GM10266 (cell line): ENCODE results near the gene MACROD2.

Experiments used
- DNase-seq: peaks from one replicate; pipeline ENCODE4 v3.0.0; 2012; ENCODE audit errors: extremely low spot score
- TF ChIP-seq, protein P1 (sequence below): IDR thresholded peaks from 2 replicates; pipeline ENCODE4 v1.5.1; 2012; ENCODE audit warnings: mild to moderate bottlenecking, low read depth; ENCODE audit not compliant: control insufficient read depth, insufficient read depth; ENCODE audit errors: missing control alignments

The MACROD2 gene

DNA sequence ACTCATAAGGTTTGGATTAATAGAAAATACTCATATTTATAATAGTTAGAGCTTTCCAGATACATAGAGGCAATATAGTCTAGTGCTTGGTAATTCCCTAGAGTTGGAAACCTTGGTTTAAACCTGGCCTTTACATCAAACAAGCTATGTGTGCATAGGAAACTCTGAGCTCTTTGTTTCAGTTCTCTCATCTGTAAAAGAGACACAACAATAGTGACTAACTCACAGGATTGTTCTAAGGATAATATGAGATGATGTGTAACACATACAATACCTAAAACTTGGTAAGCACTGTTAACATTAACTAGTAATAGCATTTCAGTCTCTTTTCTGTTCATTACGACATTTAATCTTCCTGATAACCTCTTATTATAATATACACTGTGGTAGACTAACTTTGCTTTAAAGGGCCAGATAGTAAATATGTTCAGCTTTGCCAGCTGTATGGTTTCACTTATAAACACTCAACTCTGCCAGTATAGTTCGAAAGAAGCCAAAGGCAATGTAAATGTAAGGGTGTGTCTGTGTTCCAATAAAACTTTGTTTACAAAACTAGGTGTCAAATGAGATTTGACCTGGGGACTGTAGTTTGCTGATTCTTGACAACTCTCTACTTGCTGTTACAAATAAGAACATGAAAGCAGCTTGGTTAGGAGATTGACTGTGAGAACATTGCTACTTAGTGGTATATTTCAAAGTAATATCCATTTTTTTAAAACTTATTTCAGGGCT is 712.7 kb downstream of the MACROD2 start:
- DNase-seq, result no peak
- TF ChIP-seq, protein P1, sequence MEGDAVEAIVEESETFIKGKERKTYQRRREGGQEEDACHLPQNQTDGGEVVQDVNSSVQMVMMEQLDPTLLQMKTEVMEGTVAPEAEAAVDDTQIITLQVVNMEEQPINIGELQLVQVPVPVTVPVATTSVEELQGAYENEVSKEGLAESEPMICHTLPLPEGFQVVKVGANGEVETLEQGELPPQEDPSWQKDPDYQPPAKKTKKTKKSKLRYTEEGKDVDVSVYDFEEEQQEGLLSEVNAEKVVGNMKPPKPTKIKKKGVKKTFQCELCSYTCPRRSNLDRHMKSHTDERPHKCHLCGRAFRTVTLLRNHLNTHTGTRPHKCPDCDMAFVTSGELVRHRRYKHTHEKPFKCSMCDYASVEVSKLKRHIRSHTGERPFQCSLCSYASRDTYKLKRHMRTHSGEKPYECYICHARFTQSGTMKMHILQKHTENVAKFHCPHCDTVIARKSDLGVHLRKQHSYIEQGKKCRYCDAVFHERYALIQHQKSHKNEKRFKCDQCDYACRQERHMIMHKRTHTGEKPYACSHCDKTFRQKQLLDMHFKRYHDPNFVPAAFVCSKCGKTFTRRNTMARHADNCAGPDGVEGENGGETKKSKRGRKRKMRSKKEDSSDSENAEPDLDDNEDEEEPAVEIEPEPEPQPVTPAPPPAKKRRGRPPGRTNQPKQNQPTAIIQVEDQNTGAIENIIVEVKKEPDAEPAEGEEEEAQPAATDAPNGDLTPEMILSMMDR, result no peak

DNA sequence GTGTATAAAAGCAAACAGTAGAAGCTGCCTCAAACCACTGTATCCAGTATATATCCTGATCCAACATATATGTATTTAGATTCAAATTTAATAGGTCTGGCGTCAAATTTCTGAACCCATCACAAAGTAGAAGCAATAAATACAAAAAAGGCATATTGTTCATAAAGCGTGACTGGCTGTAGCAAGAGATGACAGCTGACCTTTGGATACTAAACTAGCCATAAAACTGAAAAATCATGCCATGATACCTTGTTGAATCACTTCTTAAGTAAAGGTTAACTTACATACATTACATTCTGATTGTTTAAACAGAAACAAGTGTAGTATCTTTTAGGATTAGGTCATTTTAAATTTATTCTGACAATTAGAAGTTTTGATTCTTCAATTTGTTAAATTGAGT is 714.1 kb downstream of the MACROD2 start:
- no peak for DNase-seq
- TF ChIP-seq, protein P1, result no peak

DNA sequence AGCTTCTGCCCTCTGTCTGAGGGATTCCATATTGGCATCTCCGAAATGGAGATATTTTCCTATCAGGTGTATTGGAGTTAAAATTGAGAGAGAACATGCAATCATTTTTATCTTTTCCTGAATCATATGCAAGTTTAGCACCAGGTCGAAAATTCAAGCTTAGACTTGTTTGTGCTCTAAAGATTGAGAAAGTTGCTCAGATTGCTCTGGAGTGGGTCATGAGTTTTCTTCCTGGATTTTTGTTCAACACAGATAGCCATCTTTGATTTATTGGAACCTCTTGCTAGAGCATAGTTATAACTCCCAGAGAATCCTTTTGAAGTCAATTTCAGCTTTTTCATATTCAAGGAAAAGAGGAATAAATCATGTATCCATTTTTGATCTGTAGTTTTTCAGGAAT is 715.6 kb downstream of the MACROD2 start:
- no peak for DNase-seq
- TF ChIP-seq, protein P1, result no peak

DNA sequence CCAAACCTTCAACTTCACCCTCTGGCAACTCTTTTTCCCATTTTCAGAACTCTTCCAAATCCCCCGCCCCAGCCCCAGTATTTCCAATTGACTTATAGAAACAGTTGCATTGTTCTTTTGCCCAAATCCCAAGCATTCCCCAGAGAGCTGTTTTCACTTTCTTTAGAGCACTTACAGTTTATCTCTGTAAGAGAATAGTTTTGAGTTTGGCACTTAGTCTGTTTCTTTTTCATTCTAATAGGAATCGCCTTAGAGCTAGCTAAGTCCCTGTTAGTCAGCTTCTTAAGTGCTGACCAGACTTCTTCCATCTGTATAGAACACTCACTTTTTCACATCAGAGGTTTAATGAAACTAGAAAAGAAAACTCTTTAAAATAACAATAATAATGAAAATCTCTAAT is 716.3 kb downstream of the MACROD2 start:
- TF ChIP-seq, protein P1, result no peak
- no peak for DNase-seq

- TF ChIP-seq, protein P1, result no peak
- no peak for DNase-seq
Measured at GRCh38 chr20:14712302-14712739, 717.0 kb downstream of the MACROD2 start.

DNA sequence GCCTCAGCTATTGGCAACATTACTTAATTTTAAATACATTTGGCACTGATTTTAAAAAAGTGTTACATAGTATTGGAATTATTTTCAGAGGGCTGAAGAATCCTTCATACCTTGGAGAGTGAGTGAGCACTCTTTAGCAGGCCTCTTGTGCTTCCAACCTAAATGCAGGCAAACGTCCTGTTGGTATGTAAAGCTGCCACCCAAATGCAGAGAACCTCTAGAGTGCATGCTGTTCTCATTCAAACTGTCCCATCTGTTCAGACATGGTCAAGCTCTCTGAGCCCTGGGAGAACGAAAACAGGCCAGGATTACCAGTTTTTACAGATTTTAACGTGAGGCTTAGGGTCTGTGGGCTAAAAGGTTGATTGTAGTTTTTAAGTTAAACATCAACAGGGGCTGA is 720.1 kb downstream of the MACROD2 start:
- TF ChIP-seq, protein P1, result no peak
- no peak for DNase-seq

DNA sequence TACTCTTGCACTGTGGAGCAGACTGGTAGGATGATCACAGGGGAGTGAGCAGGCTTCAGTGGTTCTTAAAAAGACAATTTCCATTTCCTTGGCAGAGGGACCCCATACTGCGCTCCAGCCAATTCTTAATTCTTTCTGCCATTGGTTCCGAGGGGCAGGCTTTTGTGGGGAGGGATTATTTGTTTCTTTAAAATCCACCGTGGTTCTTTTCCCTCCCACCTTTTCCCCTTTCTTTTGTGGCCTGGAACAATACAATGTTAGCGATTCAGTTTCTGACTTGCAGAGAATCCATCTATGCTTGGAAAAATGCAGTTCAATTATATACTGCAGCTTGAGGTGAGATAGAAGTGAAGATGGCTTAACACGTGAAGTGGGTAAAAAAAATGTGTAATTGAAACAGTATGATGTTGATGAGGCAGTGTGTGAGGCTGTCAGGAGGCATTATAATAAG is 721.1 kb downstream of the MACROD2 start:
- no peak for DNase-seq
- TF ChIP-seq, protein P1, result no peak
